Measurements from ENCODE around the gene TRPM7.

- TF ChIP-seq CTCF (IDR thresholded peaks at IDR 0.05; ENCODE audit: low read depth, low read length, poor library complexity, severe bottlenecking) (no peak), EZH2phosphoT487 (IDR thresholded peaks at IDR 0.05; ENCODE audit: borderline replicate concordance, low read length) (no peak)
Observed at GRCh38 chr15:50558012-50558411, 128.6 kb downstream of the TRPM7 start.
